MM.1S (cell line): ENCODE measurements around the gene SOWAHC.

Experiments
- DNase-seq: peaks from one replicate; pipeline ENCODE4 v3.0.0-alpha.2; 2015
- H2AFZ ChIP-seq: fragments of 300-600 bp; sonication (generic); 2 replicates; pipeline ENCODE4 v1.6.0; 2016; ENCODE audit warnings: antibody characterized with exemption, low read length
- H3F3A ChIP-seq: fragments of 300-600 bp; sonication (generic); 2 replicates; pipeline ENCODE4 v1.6.1; 2016; ENCODE audit warnings: mild to moderate bottlenecking, antibody characterized with exemption, low read length, moderate library complexity, mixed read lengths; ENCODE audit not compliant: insufficient read depth
- H3K27ac ChIP-seq: fragments of 300-600 bp; sonication (generic); 2 replicates; pipeline ENCODE4 v1.5.1; 2016; ENCODE audit warnings: mild to moderate bottlenecking, low read length
- H3K27me3 ChIP-seq: fragments of 300-600 bp; sonication (generic); replicated peaks from 2 replicates; pipeline ENCODE4 v1.6.0; 2016; ENCODE audit warnings: low read length; ENCODE audit not compliant: insufficient read depth
- H3K36me3 ChIP-seq: fragments of 300-600 bp; sonication (generic); replicated peaks from 2 replicates; pipeline ENCODE4 v1.6.1; 2016; ENCODE audit warnings: mild to moderate bottlenecking, low read length, mixed read lengths; ENCODE audit not compliant: insufficient read depth
- H3K4me1 ChIP-seq: fragments of 300-600 bp; sonication (generic); 2 replicates; pipeline ENCODE4 v1.6.1; 2016; ENCODE audit warnings: low read length, mixed read lengths
- H3K4me2 ChIP-seq: fragments of 300-600 bp; sonication (generic); 2 replicates; pipeline ENCODE4 v1.6.0; 2016; ENCODE audit warnings: low read depth, low read length
- H3K4me3 ChIP-seq: fragments of 300-600 bp; sonication (generic); 2 replicates; pipeline ENCODE4 v1.5.1; 2016; ENCODE audit warnings: low read length, mixed read lengths
- H3K79me2 ChIP-seq: fragments of 300-600 bp; sonication (generic); 2 replicates; pipeline ENCODE4 v1.6.1; 2016; ENCODE audit warnings: mixed run types, low read length, mixed read lengths
- H3K9ac ChIP-seq: fragments of 300-600 bp; sonication (generic); 2 replicates; pipeline ENCODE4 v1.6.1; 2016; ENCODE audit warnings: low read length, mixed read lengths
- H3K9me2 ChIP-seq: fragments of 300-600 bp; sonication (generic); replicated peaks from 2 replicates; pipeline ENCODE4 v1.6.1; 2016; ENCODE audit warnings: mild to moderate bottlenecking, low read length, mixed read lengths; ENCODE audit not compliant: insufficient read depth
- H3K9me3 ChIP-seq: fragments of 300-600 bp; sonication (generic); replicated peaks from 2 replicates; pipeline ENCODE4 v1.6.1; 2016; ENCODE audit warnings: mild to moderate bottlenecking, low read length, mixed read lengths; ENCODE audit not compliant: insufficient read depth
- H4K20me1 ChIP-seq: fragments of 300-600 bp; sonication (generic); 2 replicates; pipeline ENCODE4 v1.6.1; 2016; ENCODE audit warnings: mild to moderate bottlenecking, low read length, moderate library complexity, mixed read lengths; ENCODE audit not compliant: insufficient read depth
- EZH2 ChIP-seq: fragments of 300-600 bp; sonication (generic); optimal IDR thresholded peaks from 2 replicates; pipeline ENCODE3; 2017; ENCODE audit warnings: low read depth, mild to moderate bottlenecking, antibody characterized with exemption, low read length, mixed read lengths
- EZH2phosphoT487 ChIP-seq: fragments of 300-600 bp; sonication (generic); IDR thresholded peaks from 2 replicates; pipeline ENCODE4 v1.6.1; 2018; ENCODE audit warnings: antibody characterized with exemption, low read length
- TF ChIP-seq, protein P1 (sequence below): fragments of 300-600 bp; sonication (generic); IDR thresholded peaks from 2 replicates; pipeline ENCODE4 v1.5.1; 2016; ENCODE audit warnings: antibody characterized with exemption, low read length, mixed read lengths

Gene SOWAHC

DNA sequence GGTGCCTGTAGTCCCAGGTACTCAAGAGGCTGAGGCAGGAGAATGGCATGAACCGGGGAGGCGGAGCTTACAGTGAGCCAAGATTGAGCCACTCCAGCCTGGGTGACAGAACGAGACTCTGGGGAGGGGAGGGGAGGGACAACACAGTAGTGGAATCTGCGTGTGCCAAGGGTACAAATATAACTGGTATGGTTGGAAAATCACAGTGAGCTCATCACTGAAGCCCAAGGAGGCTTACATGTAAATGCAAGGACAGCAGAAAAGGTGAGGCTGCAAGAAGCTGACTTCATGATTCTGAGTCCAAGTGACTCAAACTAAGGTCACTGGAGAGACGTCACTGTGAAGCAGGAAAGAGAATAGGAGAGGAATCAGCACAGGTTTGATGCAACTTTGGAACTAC lies 9.6 kb upstream of the SOWAHC start:
- Histone ChIP-seq H3K9ac (no peak overlapping the region), H3K36me3 (no peaks in the 10 kb centered on the region), H3K27ac (no peak overlapping the region), H3K9me2 (no peaks in the 10 kb centered on the region), H2AFZ (no peak overlapping the region), H3K79me2 (peaks cover 89% of the 10 kb centered on the region), H3K4me1 (peaks cover 19% of the 10 kb centered on the region), H4K20me1 (no peaks in the 10 kb centered on the region), H3F3A (peaks cover 12% of the 10 kb centered on the region; the same call in 1 of the 2 replicates), H3K4me2 (no peak overlapping the region), H3K9me3 (no peaks in the 10 kb centered on the region), H3K4me3 (no peak overlapping the region), H3K27me3 (no peaks in the 10 kb centered on the region)
- TF ChIP-seq EZH2, result no peak
- TF ChIP-seq EZH2phosphoT487, result no peak
- TF ChIP-seq, protein P1, sequence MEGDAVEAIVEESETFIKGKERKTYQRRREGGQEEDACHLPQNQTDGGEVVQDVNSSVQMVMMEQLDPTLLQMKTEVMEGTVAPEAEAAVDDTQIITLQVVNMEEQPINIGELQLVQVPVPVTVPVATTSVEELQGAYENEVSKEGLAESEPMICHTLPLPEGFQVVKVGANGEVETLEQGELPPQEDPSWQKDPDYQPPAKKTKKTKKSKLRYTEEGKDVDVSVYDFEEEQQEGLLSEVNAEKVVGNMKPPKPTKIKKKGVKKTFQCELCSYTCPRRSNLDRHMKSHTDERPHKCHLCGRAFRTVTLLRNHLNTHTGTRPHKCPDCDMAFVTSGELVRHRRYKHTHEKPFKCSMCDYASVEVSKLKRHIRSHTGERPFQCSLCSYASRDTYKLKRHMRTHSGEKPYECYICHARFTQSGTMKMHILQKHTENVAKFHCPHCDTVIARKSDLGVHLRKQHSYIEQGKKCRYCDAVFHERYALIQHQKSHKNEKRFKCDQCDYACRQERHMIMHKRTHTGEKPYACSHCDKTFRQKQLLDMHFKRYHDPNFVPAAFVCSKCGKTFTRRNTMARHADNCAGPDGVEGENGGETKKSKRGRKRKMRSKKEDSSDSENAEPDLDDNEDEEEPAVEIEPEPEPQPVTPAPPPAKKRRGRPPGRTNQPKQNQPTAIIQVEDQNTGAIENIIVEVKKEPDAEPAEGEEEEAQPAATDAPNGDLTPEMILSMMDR, result no peak
- DNase-seq, result no peak

DNA sequence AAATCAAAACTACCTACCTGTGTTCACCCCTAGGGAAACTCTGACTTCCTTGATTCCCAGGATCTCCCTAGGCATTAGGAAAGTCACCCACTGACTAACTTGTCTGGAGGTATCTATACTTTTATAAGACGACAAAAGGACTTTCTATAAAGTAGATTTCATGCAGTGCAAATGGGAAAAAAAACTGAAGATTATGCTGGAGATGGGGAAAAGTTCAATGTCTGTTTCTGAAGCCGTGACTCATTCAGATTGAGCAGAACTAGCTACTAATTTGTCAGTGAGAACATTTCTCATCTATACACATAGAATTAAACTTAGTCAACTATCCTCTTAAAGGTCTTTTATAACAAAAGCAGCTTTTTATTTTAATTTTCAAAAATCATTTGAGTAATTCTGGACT lies 6.4 kb upstream of the SOWAHC start:
- TF ChIP-seq, protein P1, result no peak
- TF ChIP-seq EZH2 (no peak), EZH2phosphoT487 (no peak)
- no peaks in the 10 kb centered on the region for H4K20me1 ChIP-seq
- H3K79me2 ChIP-seq, result peaks cover 91% of the 10 kb centered on the region
- no peak for DNase-seq
- H3K9me3 ChIP-seq, result no peaks in the 10 kb centered on the region
- H3K9ac ChIP-seq, result no peak overlapping the region
- H3F3A ChIP-seq, result peaks cover 14% of the 10 kb centered on the region
- H3K27me3 ChIP-seq, result no peaks in the 10 kb centered on the region
- no peak overlapping the region for H3K4me3 ChIP-seq
- no peak overlapping the region for H3K27ac ChIP-seq
- H3K4me1 ChIP-seq, result peaks cover 22% of the 10 kb centered on the region
- H3K4me2 ChIP-seq, result no peak overlapping the region
- H3K9me2 ChIP-seq, result no peaks in the 10 kb centered on the region
- H3K36me3 ChIP-seq, result no peaks in the 10 kb centered on the region
- H2AFZ ChIP-seq, result no peak overlapping the region

DNA sequence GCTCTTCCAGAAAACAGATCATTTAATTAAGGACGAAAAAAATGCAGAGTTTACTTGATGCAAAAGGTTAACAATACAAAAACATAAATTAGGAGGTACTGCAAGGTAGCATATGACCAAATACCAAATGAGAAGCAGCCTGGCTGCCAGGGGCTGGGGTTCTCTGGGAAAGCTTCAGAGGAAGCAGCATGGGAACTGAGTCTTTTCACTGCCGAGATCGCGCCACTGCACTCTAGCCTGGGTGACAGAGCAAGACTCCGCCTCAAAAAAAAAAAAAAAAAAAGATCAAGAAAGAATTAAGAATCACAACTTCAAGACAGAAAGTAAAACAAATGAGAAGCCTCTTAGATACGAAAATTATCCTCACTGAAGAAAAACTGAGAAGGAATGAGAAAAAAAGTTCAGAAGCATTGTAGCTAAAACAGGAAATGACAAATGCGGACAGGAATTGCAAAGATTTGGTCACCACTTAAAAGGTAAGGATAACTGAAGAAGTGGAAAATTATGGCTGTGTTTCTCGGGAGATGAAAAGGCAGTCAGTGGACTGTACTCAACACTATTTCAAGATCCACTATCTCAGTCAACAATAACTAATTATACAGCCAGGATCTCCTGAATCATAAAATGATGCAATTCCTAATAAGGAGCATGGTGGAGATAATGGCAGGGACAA lies 4.7 kb upstream of the SOWAHC start:
- H3K9ac ChIP-seq, result peak overlapping the region; percentile 19; the same call in 1 of the 2 replicates

More for the DNA sequence above, 4.7 kb upstream of the SOWAHC start:
- Histone ChIP-seq H3K27me3 (no peaks in the 10 kb centered on the region), H3K9me2 (no peaks in the 10 kb centered on the region), H3K9me3 (no peaks in the 10 kb centered on the region), H3K4me3 (peak overlapping the region; percentile 47), H3F3A (peaks cover 17% of the 10 kb centered on the region), H3K27ac (peak overlapping the region; percentile 52; the same call in 1 of the 2 replicates), H2AFZ (no peak overlapping the region; the same call in 1 of the 2 replicates), H3K36me3 (no peaks in the 10 kb centered on the region), H3K79me2 (peaks cover 85% of the 10 kb centered on the region), H3K4me1 (peaks cover 22% of the 10 kb centered on the region), H3K4me2 (peak overlapping the region; percentile 72), H4K20me1 (no peaks in the 10 kb centered on the region)
- DNase-seq, result peak; percentile 40
- TF ChIP-seq EZH2, result no peak
- TF ChIP-seq, protein P1, result no peak
- TF ChIP-seq EZH2phosphoT487, result no peak
